Testis (tissue), 3 donors: Measurements from ENCODE around the gene PGAM1. TPM values are rescaled to one million over a fixed set of nuclear protein-coding genes. Genes with fewer than 3 reads are reported as not detected.
A peak's percentile ranks its signal among the peaks of the same experiment; 100 is the strongest.

Experiments used
- DNase-seq: peaks from one replicate; pipeline ENCODE4 v3.0.0-alpha.2; 2019
- H3K27ac ChIP-seq, 2 donors: fragments of 200-600 bp; sonication (generic); one replicate each; pipeline ENCODE4 v1.5.1; 2019
- H3K27me3 ChIP-seq: fragments of 200-600 bp; sonication (generic); one replicate; pipeline ENCODE4 v1.5.1; 2019
- H3K36me3 ChIP-seq: fragments of 200-600 bp; sonication (generic); one replicate; pipeline ENCODE4 v1.5.1; 2017; ENCODE audit warnings: low read depth; ENCODE audit errors: missing control alignments
- H3K4me1 ChIP-seq: fragments of 200-600 bp; sonication (generic); one replicate; pipeline ENCODE4 v1.5.1; 2019
- H3K4me3 ChIP-seq, 2 donors: fragments of 200-600 bp; sonication (generic); one replicate each; pipeline ENCODE4 v1.5.1; 2017 to 2019
- H3K9me3 ChIP-seq: fragments of 200-600 bp; sonication (generic); one replicate; pipeline ENCODE4 v1.5.1; 2017
- CTCF ChIP-seq, 3 experiments: fragments of 450-650 bp in 2 of 3; fragments of 200-600 bp in 1 of 3; sonication (generic) in 1 of 3; IDR thresholded peaks; one replicate each; pipeline ENCODE4 v1.5.1; 2016 to 2019; ENCODE audit warnings: antibody characterized with exemption in 3 of 3, mild to moderate bottlenecking in 2 of 3, moderate library complexity in 1 of 3
- POLR2A ChIP-seq: fragments of 450-650 bp; IDR thresholded peaks from one replicate; pipeline ENCODE4 v1.6.1; 2017; ENCODE audit warnings: antibody characterized with exemption, mild to moderate bottlenecking, moderate library complexity
- WGBS, 2 donors: methylation state at CpG; one replicate each; pipeline ENCODE4 v1.1.5; 2018; 5-methylcytosine and 5-hydroxymethylcytosine counted together
- intact Hi-C: fragments of 100-400 bp; cut with DNase I; formaldehyde crosslinking; loops from one replicate; pipeline ENCODE4 v1.15.1; 2023; ENCODE audit warnings: low total_unique reads
- polyA plus RNA-seq: library from polyadenylated mRNA; stranded (reverse); fragments of 350-450 nt; fragmentation: Illumina TruSeq; extraction: RNeasy Lipid Tissue Mini Kit (QIAGEN cat#74804); gene quantifications from one replicate; pipeline ENCODE4 v1.2.3, GENCODE V29; 2014; ENCODE audit warnings: low read depth, low replicate concordance; ENCODE audit not compliant: insufficient read depth
- total RNA-seq, 2 donors: library from RNA; depleted of rRNA; stranded (reverse); fragments of >200 nt; gene quantifications; one replicate each; pipeline ENCODE4 v1.2.3, GENCODE V29; 2016

Gene PGAM1
- total and polyA plus RNA-seq, 3 donors from 2014 or later: 238 to 279 (median 244) TPM

- WGBS, 2 donors: 84 to 87% methylated on average over 7 of the region's 7 CpGs
- Histone ChIP-seq H3K27me3 (no peaks in the 10 kb centered on the region), H3K36me3 (no peaks in the 10 kb centered on the region), H3K27ac (no peak overlapping the region), H3K4me1 (no peaks in the 10 kb centered on the region), H3K4me3 (no peak overlapping the region), H3K9me3 (no peaks in the 10 kb centered on the region)
- TF ChIP-seq CTCF (IDR thresholded peaks at IDR 0.05): no peak
- no peak for TF ChIP-seq POLR2A
- intact Hi-C loops: loop anchor here (10.0 kb wide), 1 partner anchor 85 kb away; no protein-coding TSS in a partner anchor
- DNase-seq: no peak
Measured at GRCh38 chr10:97459933-97460332, 33.9 kb downstream of the PGAM1 start.

GRCh38 chr10:97462309-97462708 is 36.3 kb downstream of the PGAM1 start:
- no peak for TF ChIP-seq POLR2A
- TF ChIP-seq CTCF (IDR thresholded peaks at IDR 0.05): no peak
- Histone ChIP-seq H3K4me3 (no peak overlapping the region), H3K27ac (no peak overlapping the region), H3K4me1 (no peaks in the 10 kb centered on the region), H3K27me3 (no peaks in the 10 kb centered on the region), H3K9me3 (no peaks in the 10 kb centered on the region), H3K36me3 (no peaks in the 10 kb centered on the region)
- 82 to 85% methylated on average over 2 of the region's 2 CpGs for WGBS, 2 donors
- intact Hi-C loops: loop anchor here (10.0 kb wide), 1 partner anchor 82 kb away; no protein-coding TSS in a partner anchor
- DNase-seq: no peak

GRCh38 chr10:97463363-97464132 is 37.6 kb downstream of the PGAM1 start:
- Histone ChIP-seq H3K4me1 (no peaks in the 10 kb centered on the region), H3K4me3 (no peak overlapping the region), H3K27ac (no peak overlapping the region), H3K36me3 (no peaks in the 10 kb centered on the region), H3K9me3 (no peaks in the 10 kb centered on the region), H3K27me3 (no peaks in the 10 kb centered on the region)
- intact Hi-C loops: loop anchor here (10.0 kb wide), 1 partner anchor 81 kb away; no protein-coding TSS in a partner anchor
- TF ChIP-seq POLR2A: no peak
- TF ChIP-seq CTCF (IDR thresholded peaks at IDR 0.05): peak; percentile 78 to 88 (median 85)
- peak; percentile 50 for DNase-seq
- 70 to 76% methylated on average over 4 of the region's 4 CpGs for WGBS, 2 donors

GRCh38 chr10:97464226-97464625 is 38.2 kb downstream of the PGAM1 start:
- no peak for TF ChIP-seq POLR2A
- no peak for TF ChIP-seq CTCF (IDR thresholded peaks at IDR 0.05)
- Histone ChIP-seq H3K36me3 (no peaks in the 10 kb centered on the region), H3K4me1 (no peaks in the 10 kb centered on the region), H3K27ac (no peak overlapping the region), H3K27me3 (no peaks in the 10 kb centered on the region), H3K4me3 (no peak overlapping the region), H3K9me3 (no peaks in the 10 kb centered on the region)
- intact Hi-C loops: loop anchor here (10.0 kb wide), 1 partner anchor 81 kb away; no protein-coding TSS in a partner anchor
- no peak for DNase-seq
- 60% methylated on average over 1 of the region's 1 CpG for WGBS, 2 donors
